GM13976 (cell line): ENCODE results near the gene STOX2.

Source experiments
- DNase-seq: peaks from one replicate; pipeline ENCODE4 v3.0.0; 2012; ENCODE audit warnings: low spot score
- CTCF ChIP-seq: IDR thresholded peaks from 2 replicates; pipeline ENCODE4 v1.5.1; 2012; ENCODE audit warnings: borderline replicate concordance, mild to moderate bottlenecking; ENCODE audit not compliant: insufficient read depth; ENCODE audit errors: extremely low read depth, missing control alignments, control extremely low read depth
- in situ Hi-C: fragments of 300-500 bp; cut with MboI; formaldehyde crosslinking; loops from one replicate; pipeline ENCODE4 v1.12.0; 2022; ENCODE audit warnings: low sequenced_read_pairs, mixed read lengths, inconsistent platforms; ENCODE audit not compliant: unreplicated experiment

STOX2 gene

GRCh38 chr4:183887351-183887750, 17.8 kb upstream of the STOX2 start:
- no peak for DNase-seq
- in situ Hi-C loops: no loop called here
- no peak for TF ChIP-seq CTCF

GRCh38 chr4:183888564-183888963, 16.5 kb upstream of the STOX2 start:
- DNase-seq: no peak
- in situ Hi-C loops: no loop called here

DNA sequence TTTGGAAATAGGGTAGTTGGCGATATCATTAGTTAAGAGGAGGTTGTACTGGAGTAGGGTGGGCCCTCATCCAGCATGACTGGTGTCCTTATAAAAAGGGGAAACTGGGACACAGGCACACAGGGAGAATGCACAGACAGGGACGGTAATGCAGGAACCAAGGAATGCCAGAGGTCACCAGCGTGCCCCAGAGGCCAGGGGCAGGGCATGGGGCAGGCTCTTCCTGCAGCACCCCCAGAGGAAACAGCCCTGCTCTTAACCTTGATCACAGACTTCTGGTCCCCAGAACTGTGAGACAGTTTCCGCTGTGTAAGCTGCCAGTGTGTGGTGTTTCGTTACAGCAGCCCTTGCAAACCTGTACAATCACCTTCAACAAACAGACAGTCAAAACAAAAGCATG, 15.9 kb upstream of the STOX2 start:
- TF ChIP-seq CTCF: no peak
- in situ Hi-C loops: no loop called here
- no peak for DNase-seq

More at GRCh38 chr4:183888564-183888963, 16.5 kb upstream of the STOX2 start:
- no peak for TF ChIP-seq CTCF

- in situ Hi-C loops: no loop called here
- DNase-seq: no peak
- TF ChIP-seq CTCF: no peak
Observed at GRCh38 chr4:183897193-183897592, 7.9 kb upstream of the STOX2 start.

DNA sequence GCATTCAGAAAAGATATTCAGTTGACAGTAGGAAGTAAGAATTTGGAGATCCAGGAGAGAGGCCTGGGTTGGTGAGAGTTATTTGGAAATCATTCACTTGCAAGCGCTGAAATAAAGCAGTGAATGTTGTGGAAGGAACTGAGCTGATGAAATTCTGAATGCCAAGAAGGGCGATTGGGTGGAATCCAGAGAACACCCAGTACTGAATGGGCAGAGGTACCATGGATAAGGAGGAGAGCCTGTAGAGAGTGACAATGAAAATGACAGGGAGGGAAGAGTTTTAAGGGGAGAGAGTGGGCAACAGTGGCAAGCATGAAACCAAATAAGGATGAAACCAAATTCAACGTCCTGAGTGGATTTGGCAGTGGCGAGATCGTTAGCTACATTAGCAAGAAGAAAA, 6.7 kb upstream of the STOX2 start:
- TF ChIP-seq CTCF: no peak
- in situ Hi-C loops: no loop called here
- DNase-seq: no peak

DNA sequence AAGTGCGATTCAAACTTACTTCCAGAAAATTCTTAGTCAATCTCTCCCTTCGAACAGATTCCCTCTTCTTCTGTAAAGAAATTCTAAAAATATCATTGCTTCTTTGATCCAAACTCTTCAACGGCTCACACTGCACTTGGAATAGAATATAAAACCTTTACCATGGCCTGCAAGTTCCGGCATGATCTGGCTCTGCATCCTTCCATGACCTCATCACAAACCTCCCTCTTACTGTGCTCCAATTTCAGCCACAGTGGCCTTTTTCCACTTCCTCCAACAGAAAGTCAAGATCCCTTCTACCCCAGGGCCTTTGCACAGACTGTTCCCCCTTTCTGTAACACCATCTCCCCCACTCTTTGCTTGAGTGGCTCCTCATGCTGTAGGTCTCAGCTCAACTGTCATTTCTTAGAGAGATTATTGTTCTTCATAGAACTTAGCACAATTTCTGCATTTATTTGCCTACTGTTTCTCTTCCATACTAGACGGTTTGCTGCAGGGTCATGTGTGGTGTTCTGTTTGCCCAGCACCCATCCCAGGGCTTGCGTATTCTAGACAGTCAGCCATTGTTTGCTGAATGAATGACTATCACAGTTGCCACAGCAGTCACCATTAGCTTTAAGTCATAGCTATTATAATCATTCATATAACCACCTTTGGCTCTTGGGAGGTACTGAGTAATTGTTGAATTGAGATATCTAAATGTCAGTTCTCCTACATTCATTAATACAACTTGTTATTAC, 1.9 kb upstream of the STOX2 start:
- DNase-seq: no peak
- in situ Hi-C loops: no loop called here
- TF ChIP-seq CTCF: no peak
